Calu3 (cell line): ENCODE measurements around the gene TGFA. TPM values are rescaled to one million over a fixed set of nuclear protein-coding genes. Genes with fewer than 3 reads are reported as not detected.
A peak's percentile ranks its signal among the peaks of the same experiment; 100 is the strongest.

Experiments
- BruUV-seq: library from RNA; stranded (reverse); fragments of 400-500 nt; replicated peaks from 2 replicates; lab custom pipeline; 2021; lab: Mats Ljungman, UMichigan
- CTCF ChIA-PET: fragments of 300-600 bp; sonication (Branson Sonifier 250); formaldehyde crosslinking; loops from one replicate; lab custom pipeline; 2022; ENCODE audit warnings: antibody characterized with exemption; lab: Charles Lee
- DNase-seq: peaks from one replicate; pipeline ENCODE4 v3.0.0; 2022
- H3K27ac Mint-ChIP-seq: one replicate; pipeline ENCODE4 v1.8.0; 2022; ENCODE audit warnings: mixed read lengths; ENCODE audit not compliant: unreplicated experiment
- H3K27me3 Mint-ChIP-seq: one replicate; pipeline ENCODE4 v1.8.0; 2022; ENCODE audit warnings: mixed read lengths; ENCODE audit not compliant: unreplicated experiment
- H3K36me3 Mint-ChIP-seq: one replicate; pipeline ENCODE4 v1.8.0; 2022; ENCODE audit warnings: mild to moderate bottlenecking, moderate library complexity, mixed read lengths; ENCODE audit not compliant: insufficient read depth, unreplicated experiment
- H3K4me1 Mint-ChIP-seq: one replicate; pipeline ENCODE4 v1.8.0; 2022; ENCODE audit warnings: mild to moderate bottlenecking, low read depth, mixed read lengths; ENCODE audit not compliant: unreplicated experiment
- H3K4me3 Mint-ChIP-seq: one replicate; pipeline ENCODE4 v1.8.0; 2022; ENCODE audit warnings: mild to moderate bottlenecking, low read depth, moderate library complexity, mixed read lengths; ENCODE audit not compliant: unreplicated experiment
- H3K9me3 Mint-ChIP-seq: one replicate; pipeline ENCODE4 v1.8.0; 2022; ENCODE audit warnings: low read depth, mixed read lengths; ENCODE audit not compliant: unreplicated experiment
- CTCF ChIP-seq: fragments of 200-600 bp; IDR thresholded peaks from one replicate; pipeline ENCODE4 v1.8.0; 2022; ENCODE audit warnings: antibody characterized with exemption; ENCODE audit not compliant: unreplicated experiment
- intact Hi-C: fragments of 100-400 bp; cut with micrococcal nuclease; formaldehyde crosslinking; loops from one replicate; pipeline ENCODE4 v1.10.0; 2022; ENCODE audit not compliant: unreplicated experiment
- total RNA-seq: library from RNA; stranded (reverse); gene quantifications from 2 replicates; pipeline ENCODE4 v1.2.3, GENCODE V29; 2022

TGFA gene
- total RNA-seq, 1 experiment from 2014 or later, result 80.0 TPM

DNA sequence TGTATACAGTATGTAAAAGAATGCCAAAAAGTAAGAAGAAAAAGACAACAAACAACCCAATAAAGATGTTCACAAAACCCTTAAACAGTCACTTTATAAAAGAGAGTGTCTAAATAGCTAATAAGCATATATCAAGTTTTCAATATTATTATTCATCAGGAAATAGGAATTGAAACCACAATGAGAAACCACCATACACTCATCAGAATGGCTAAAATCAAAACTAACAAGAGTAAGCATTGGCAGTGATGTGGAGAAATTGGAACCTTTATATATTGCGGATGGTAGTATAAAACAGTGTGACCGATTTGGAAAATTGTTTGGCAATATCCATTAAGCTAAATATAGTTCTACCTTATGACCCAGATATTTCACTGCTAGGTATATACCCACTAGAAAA is 20.5 kb upstream of the TGFA start:
- no TSS peak for BruUV-seq
- no peak for TF ChIP-seq CTCF
- H3K4me3 Mint-ChIP-seq, result no peak overlapping the region
- intact Hi-C loops, result no loop called here
- no peak overlapping the region for H3K27ac Mint-ChIP-seq
- H3K36me3 Mint-ChIP-seq, result no peaks in the 10 kb centered on the region
- CTCF ChIA-PET, result no interaction called here
- peaks cover 25% of the 10 kb centered on the region for H3K4me1 Mint-ChIP-seq
- no peaks in the 10 kb centered on the region for H3K9me3 Mint-ChIP-seq
- no peak for DNase-seq
- no peaks in the 10 kb centered on the region for H3K27me3 Mint-ChIP-seq

GRCh38 chr2:70570041-70570661 is 16.5 kb upstream of the TGFA start:
- DNase-seq, result peak; percentile 66
- no peak overlapping the region for H3K27ac Mint-ChIP-seq
- H3K27me3 Mint-ChIP-seq, result no peaks in the 10 kb centered on the region
- no peak overlapping the region for H3K4me3 Mint-ChIP-seq
- intact Hi-C loops, result no loop called here
- no peaks in the 10 kb centered on the region for H3K36me3 Mint-ChIP-seq
- H3K4me1 Mint-ChIP-seq, result peaks cover 25% of the 10 kb centered on the region
- BruUV-seq, result no TSS peak
- H3K9me3 Mint-ChIP-seq, result no peaks in the 10 kb centered on the region
- CTCF ChIA-PET, result interaction anchor here (0.9 to 2.0 kb wide), 2 partner anchors 12 to 47 kb away, joined by 3 to 4 read pairs; no protein-coding TSS in a partner anchor
- no peak for TF ChIP-seq CTCF

GRCh38 chr2:70569559-70569958 is 15.9 kb upstream of the TGFA start:
- Mint-ChIP-seq H3K27ac (no peak overlapping the region), H3K9me3 (no peaks in the 10 kb centered on the region), H3K36me3 (no peaks in the 10 kb centered on the region), H3K4me1 (peaks cover 25% of the 10 kb centered on the region), H3K4me3 (no peak overlapping the region), H3K27me3 (no peaks in the 10 kb centered on the region)
- TF ChIP-seq CTCF, result no peak
- intact Hi-C loops, result no loop called here
- CTCF ChIA-PET, result interaction anchor here (0.9 to 2.0 kb wide), 2 partner anchors 12 to 48 kb away, joined by 3 to 4 read pairs; no protein-coding TSS in a partner anchor
- DNase-seq, result no peak
- BruUV-seq, result no TSS peak

- DNase-seq, result no peak
- H3K4me1 Mint-ChIP-seq, result peaks cover 17% of the 10 kb centered on the region
- CTCF ChIA-PET, result no interaction called here
- H3K4me3 Mint-ChIP-seq, result no peak overlapping the region
- no peaks in the 10 kb centered on the region for H3K9me3 Mint-ChIP-seq
- BruUV-seq, result no TSS peak
- no peak for TF ChIP-seq CTCF
- H3K27me3 Mint-ChIP-seq, result no peaks in the 10 kb centered on the region
- intact Hi-C loops, result no loop called here
- no peak overlapping the region for H3K27ac Mint-ChIP-seq
- H3K36me3 Mint-ChIP-seq, result no peaks in the 10 kb centered on the region
Measured at GRCh38 chr2:70566906-70567305, 13.3 kb upstream of the TGFA start.
